Activated naive CD8-positive, alpha-beta T cell (primary cell): ENCODE results near the gene QSER1.
A peak's percentile ranks its signal among the peaks of the same experiment; 100 is the strongest.
"Not testable (repeated sequence)": the region's sequence is repeated elsewhere in the genome, so short reads cannot be mapped to it uniquely, and the experiment has no call there.

Experiments used
- H3K27ac Mint-ChIP-seq: one replicate; pipeline ENCODE4 v1.8.0; 2021; ENCODE audit warnings: mixed read lengths
- H3K27me3 Mint-ChIP-seq: one replicate; pipeline ENCODE4 v1.8.0; 2021; ENCODE audit warnings: mixed read lengths
- H3K36me3 Mint-ChIP-seq: one replicate; pipeline ENCODE4 v1.8.0; 2021; ENCODE audit warnings: mixed read lengths
- H3K4me1 Mint-ChIP-seq: one replicate; pipeline ENCODE4 v1.8.0; 2021; ENCODE audit warnings: low read depth, mixed read lengths
- H3K4me3 Mint-ChIP-seq: one replicate; pipeline ENCODE4 v1.8.0; 2021; ENCODE audit warnings: mild to moderate bottlenecking, mixed read lengths
- H3K9me3 Mint-ChIP-seq: one replicate; pipeline ENCODE4 v1.8.0; 2021; ENCODE audit warnings: low read depth, mixed read lengths

Gene QSER1

DNA sequence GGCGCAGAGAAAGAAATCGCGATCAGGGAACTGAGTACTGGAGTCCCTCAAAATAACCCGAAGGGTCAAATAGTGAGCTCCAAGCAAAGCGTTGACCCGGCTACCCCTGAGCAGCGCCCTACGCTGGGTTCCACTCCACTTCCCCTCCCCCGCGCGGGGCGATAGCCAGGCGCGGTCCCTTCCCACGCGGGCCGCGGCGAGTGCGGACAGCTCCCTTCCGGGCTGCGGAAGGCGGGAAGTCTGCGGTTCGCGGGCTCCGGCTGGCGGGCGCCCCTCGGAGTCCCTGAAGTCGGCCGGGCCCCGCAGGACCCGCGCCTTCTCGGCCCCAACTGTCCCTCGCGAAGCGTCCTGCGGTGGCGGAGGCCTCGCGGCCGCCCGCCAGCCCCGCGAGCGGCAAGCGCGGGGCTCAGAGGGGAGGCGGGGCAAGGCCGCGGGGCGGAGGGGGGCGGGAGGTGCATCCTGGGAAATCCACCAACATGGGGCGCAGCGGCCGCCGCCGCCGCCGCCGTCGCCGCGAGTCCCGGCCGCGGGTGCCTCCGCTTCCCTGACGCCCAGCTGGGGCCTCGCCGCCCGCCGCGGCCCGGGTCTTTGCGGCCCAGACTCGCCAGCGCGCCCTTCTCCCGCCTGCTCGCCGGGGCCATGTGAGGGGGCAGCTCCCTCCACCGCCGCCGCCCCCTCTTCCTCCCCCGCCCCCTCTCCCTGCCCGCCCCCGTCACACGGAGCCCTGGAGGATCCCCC, at the start of gene QSER1:
Gene QSER1, plus strand, starts transcription at position 457 of the 738 bp plus-strand sequence. CDS start 315 bp downstream, outside the sequence.
- peaks cover 35% of the 10 kb centered on the region for H3K4me1 Mint-ChIP-seq
- no peaks in the 10 kb centered on the region for H3K27me3 Mint-ChIP-seq
- H3K27ac Mint-ChIP-seq: peak within 1 kb of the TSS; percentile 96
- H3K4me3 Mint-ChIP-seq: peak within 1 kb of the TSS; percentile 91
- H3K36me3 Mint-ChIP-seq: peaks cover under 1% of the 10 kb centered on the region
- H3K9me3 Mint-ChIP-seq: no peaks in the 10 kb centered on the region

GRCh38 chr11:32843544-32843943, 49.1 kb upstream of the QSER1 start:
- H3K27me3 Mint-ChIP-seq: peaks cover 6% of the 10 kb centered on the region
- no peaks in the 10 kb centered on the region for H3K36me3 Mint-ChIP-seq
- no peaks in the 10 kb centered on the region for H3K9me3 Mint-ChIP-seq
- no peak overlapping the region for H3K4me3 Mint-ChIP-seq
- H3K4me1 Mint-ChIP-seq: no peaks in the 10 kb centered on the region
- H3K27ac Mint-ChIP-seq: no peak overlapping the region

- no peak overlapping the region for H3K27ac Mint-ChIP-seq
- no peaks in the 10 kb centered on the region for H3K9me3 Mint-ChIP-seq
- H3K27me3 Mint-ChIP-seq: peaks cover 6% of the 10 kb centered on the region
- no peaks in the 10 kb centered on the region for H3K36me3 Mint-ChIP-seq
- no peak overlapping the region for H3K4me3 Mint-ChIP-seq
- H3K4me1 Mint-ChIP-seq: no peaks in the 10 kb centered on the region
These were observed 45.1 kb upstream of the QSER1 start for GRCh38 chr11:32847511-32847910.

DNA sequence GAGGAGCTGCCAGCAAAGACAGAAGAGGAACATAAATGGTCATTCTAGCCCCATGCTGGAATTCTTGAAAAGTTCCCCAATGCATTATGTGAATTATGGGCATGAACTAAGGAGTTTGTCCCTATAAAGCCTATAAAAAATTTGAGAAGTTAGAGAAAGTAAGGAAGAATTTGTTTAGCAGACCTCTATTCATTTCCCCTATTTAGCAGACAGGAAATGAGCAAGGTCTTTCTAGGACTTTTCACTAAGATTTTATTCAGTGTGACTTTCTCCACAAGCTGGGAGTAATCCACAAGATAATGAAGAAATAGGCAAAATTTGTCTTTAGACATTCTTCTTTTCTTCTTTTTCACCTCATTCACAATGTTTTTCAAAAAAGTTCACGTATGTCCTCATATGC, 42.9 kb upstream of the QSER1 start:
- Mint-ChIP-seq H3K27me3 (peaks cover 8% of the 10 kb centered on the region), H3K27ac (no peak overlapping the region), H3K4me3 (no peak overlapping the region), H3K4me1 (no peaks in the 10 kb centered on the region), H3K36me3 (no peaks in the 10 kb centered on the region), H3K9me3 (no peaks in the 10 kb centered on the region)

- no peak overlapping the region for H3K27ac Mint-ChIP-seq
- no peak overlapping the region for H3K4me3 Mint-ChIP-seq
- no peaks in the 10 kb centered on the region for H3K9me3 Mint-ChIP-seq
- no peaks in the 10 kb centered on the region for H3K4me1 Mint-ChIP-seq
- peaks cover 6% of the 10 kb centered on the region for H3K27me3 Mint-ChIP-seq
- H3K36me3 Mint-ChIP-seq: no peaks in the 10 kb centered on the region
These were observed 41.4 kb upstream of the QSER1 start for GRCh38 chr11:32851251-32851650.

GRCh38 chr11:32852207-32852606, 40.4 kb upstream of the QSER1 start:
- Mint-ChIP-seq H3K36me3 (no peaks in the 10 kb centered on the region), H3K4me3 (no peak overlapping the region)

GRCh38 chr11:32855601-32856000, 37.0 kb upstream of the QSER1 start:
- no peak overlapping the region for H3K4me3 Mint-ChIP-seq
- no peaks in the 10 kb centered on the region for H3K36me3 Mint-ChIP-seq
- H3K27me3 Mint-ChIP-seq: peaks cover 8% of the 10 kb centered on the region
- no peak overlapping the region for H3K27ac Mint-ChIP-seq
- H3K4me1 Mint-ChIP-seq: no peaks in the 10 kb centered on the region
- no peaks in the 10 kb centered on the region for H3K9me3 Mint-ChIP-seq

More at GRCh38 chr11:32852207-32852606, 40.4 kb upstream of the QSER1 start:
- no peaks in the 10 kb centered on the region for H3K9me3 Mint-ChIP-seq
- no peaks in the 10 kb centered on the region for H3K4me1 Mint-ChIP-seq
- H3K27ac Mint-ChIP-seq: no peak overlapping the region
- H3K27me3 Mint-ChIP-seq: peaks cover 3% of the 10 kb centered on the region

GRCh38 chr11:32858731-32859130, 33.9 kb upstream of the QSER1 start:
- no peak overlapping the region for H3K4me3 Mint-ChIP-seq

DNA sequence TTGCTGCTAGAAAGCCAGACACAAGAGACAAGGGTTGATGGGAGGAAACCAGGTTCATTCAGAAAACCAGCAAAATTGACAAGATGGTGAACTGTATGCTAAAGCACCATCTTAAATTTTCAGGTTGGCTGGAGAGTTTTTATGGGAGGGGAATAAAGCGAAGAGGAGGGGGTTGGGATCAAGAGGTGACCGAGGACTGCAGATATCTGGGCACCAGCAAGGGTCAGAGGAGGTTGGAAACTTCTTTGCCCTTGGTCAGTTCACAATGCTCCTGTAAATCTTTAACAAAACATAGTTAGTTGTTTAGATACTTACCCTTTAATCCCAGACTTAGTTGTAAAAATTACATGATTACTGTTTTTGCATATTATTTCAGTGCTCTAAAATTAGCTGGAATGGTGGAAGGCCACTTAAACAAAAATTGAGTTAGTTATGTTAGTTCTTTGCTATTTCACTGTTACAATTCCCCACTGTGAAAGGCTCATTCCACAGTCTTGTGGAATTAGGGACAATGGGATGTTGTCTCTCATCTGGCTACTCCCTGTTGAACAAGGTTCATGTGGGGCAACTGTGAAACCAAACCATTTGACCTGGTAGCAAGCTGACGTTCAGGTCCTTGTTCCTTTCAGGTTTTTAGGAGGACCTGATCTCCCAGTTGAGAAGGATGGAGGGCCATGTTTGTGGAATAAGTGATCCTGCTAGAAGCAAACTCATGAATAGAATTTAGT, 30.6 kb upstream of the QSER1 start:
- no peak overlapping the region for H3K4me3 Mint-ChIP-seq
- peaks cover 11% of the 10 kb centered on the region for H3K27me3 Mint-ChIP-seq
- no peak overlapping the region for H3K27ac Mint-ChIP-seq
- no peaks in the 10 kb centered on the region for H3K4me1 Mint-ChIP-seq
- H3K9me3 Mint-ChIP-seq: no peaks in the 10 kb centered on the region
- peaks cover 2% of the 10 kb centered on the region for H3K36me3 Mint-ChIP-seq

More at GRCh38 chr11:32858731-32859130, 33.9 kb upstream of the QSER1 start:
- H3K9me3 Mint-ChIP-seq: no peaks in the 10 kb centered on the region
- peaks cover 9% of the 10 kb centered on the region for H3K27me3 Mint-ChIP-seq
- H3K27ac Mint-ChIP-seq: no peak overlapping the region
- H3K4me1 Mint-ChIP-seq: no peaks in the 10 kb centered on the region
- peaks cover 2% of the 10 kb centered on the region for H3K36me3 Mint-ChIP-seq

DNA sequence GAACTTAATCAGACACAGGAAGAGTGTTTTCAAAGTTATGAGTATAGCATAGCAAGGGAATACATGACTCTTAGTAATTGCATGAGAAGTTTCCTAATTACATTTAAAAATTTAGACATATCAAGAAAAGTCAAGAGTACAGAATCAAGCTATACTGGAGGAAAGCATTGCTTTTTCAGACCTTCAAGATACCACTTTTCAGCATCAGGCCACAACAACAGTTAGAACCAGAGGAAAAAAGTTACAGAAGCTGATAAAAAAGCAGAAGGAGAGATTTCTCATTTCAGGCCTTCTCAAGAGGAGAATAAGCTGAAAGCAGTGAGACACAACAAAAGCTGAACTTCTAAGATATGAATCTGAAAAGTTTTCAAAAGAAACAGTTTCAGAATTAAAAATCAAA, 28.1 kb upstream of the QSER1 start:
- Mint-ChIP-seq H3K4me1 (no peaks in the 10 kb centered on the region), H3K27ac (no peak overlapping the region), H3K36me3 (peaks cover 4% of the 10 kb centered on the region), H3K9me3 (no peaks in the 10 kb centered on the region), H3K27me3 (peaks cover 8% of the 10 kb centered on the region), H3K4me3 (no peak overlapping the region)

DNA sequence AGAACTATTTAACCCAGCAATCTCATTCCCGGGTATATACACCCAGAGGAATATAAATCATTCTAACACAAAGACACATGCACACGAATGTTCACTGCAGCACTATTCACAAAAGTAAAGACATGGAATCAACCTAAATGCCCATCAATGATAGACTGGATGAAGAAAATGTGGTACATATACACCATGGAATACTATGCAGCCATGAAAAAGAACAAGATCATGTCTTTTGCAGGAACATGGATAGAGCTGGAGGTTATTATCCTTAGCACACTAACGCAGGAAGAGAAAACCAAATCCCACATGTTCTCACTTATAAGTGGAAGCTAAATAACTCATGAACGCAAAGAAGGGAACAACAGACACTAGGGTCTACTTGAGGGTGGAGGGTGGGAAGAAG, 23.9 kb upstream of the QSER1 start:
- not testable (repeated sequence) for H3K36me3 Mint-ChIP-seq, H3K9me3 Mint-ChIP-seq, H3K27ac Mint-ChIP-seq, H3K4me3 Mint-ChIP-seq, H3K27me3 Mint-ChIP-seq, H3K4me1 Mint-ChIP-seq

- no peaks in the 10 kb centered on the region for H3K4me1 Mint-ChIP-seq
- H3K36me3 Mint-ChIP-seq: peaks cover 2% of the 10 kb centered on the region
- no peaks in the 10 kb centered on the region for H3K9me3 Mint-ChIP-seq
- H3K27ac Mint-ChIP-seq: no peak overlapping the region
- H3K27me3 Mint-ChIP-seq: peaks cover 3% of the 10 kb centered on the region
- no peak overlapping the region for H3K4me3 Mint-ChIP-seq
These were observed 21.9 kb upstream of the QSER1 start for GRCh38 chr11:32870676-32871075.

DNA sequence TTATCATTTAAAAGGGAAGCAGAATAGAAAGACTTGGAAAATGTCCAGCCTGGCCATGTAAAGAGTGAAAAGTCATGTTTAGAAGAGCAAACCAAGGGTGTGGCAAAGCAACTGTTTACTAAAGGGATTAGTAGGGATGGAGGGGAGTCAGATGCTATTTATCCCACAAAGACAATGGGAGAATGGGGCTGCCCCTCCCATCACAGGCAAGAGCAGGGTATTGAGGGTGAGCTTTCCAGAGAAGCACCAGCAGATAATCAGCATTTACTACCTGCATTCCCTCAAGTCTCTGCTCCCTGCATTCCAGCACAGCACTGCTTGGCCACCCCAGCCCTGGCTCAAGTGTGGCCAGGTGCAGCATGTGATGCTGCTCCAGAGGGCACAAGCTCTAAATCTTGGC, 18.5 kb upstream of the QSER1 start:
- H3K4me1 Mint-ChIP-seq: no peaks in the 10 kb centered on the region
- H3K4me3 Mint-ChIP-seq: no peak overlapping the region
- H3K27ac Mint-ChIP-seq: no peak overlapping the region
- no peaks in the 10 kb centered on the region for H3K9me3 Mint-ChIP-seq
- H3K36me3 Mint-ChIP-seq: no peaks in the 10 kb centered on the region
- peaks cover 1% of the 10 kb centered on the region for H3K27me3 Mint-ChIP-seq

GRCh38 chr11:32881286-32881685, 11.3 kb upstream of the QSER1 start:
- Mint-ChIP-seq H3K4me1 (no peaks in the 10 kb centered on the region), H3K9me3 (no peaks in the 10 kb centered on the region), H3K27me3 (no peaks in the 10 kb centered on the region), H3K4me3 (no peak overlapping the region), H3K27ac (no peak overlapping the region), H3K36me3 (no peaks in the 10 kb centered on the region)

- Mint-ChIP-seq H3K27me3 (no peaks in the 10 kb centered on the region), H3K4me1 (no peaks in the 10 kb centered on the region), H3K27ac (no peak overlapping the region), H3K36me3 (no peaks in the 10 kb centered on the region), H3K4me3 (no peak overlapping the region), H3K9me3 (no peaks in the 10 kb centered on the region)
These were observed 9.2 kb upstream of the QSER1 start for GRCh38 chr11:32883421-32883820.
